Measurements from ENCODE around the gene NFIA.

The NFIA gene

GRCh38 chr1:61356995-61357394 is 274.6 kb downstream of the NFIA start:
- Histone ChIP-seq H3K9ac (no peak overlapping the region), H3K4me1 (peaks cover 0 to 13% (median 2%) of the 10 kb centered on the region in 10 experiments; a peak in 4 of 20 replicates), H3K9me3 (replicated peaks in 1 of 11) (no peaks in the 10 kb centered on the region), H3K4me2 (no peak overlapping the region), H3K27me3 (no peaks in the 10 kb centered on the region), H3K36me3 (no peaks in the 10 kb centered on the region), H3K4me3 (no peak overlapping the region), H4K20me1 (no peaks in the 10 kb centered on the region), H3K27ac (no peak overlapping the region)
- no peak for TF ChIP-seq Cebpa-rat (IDR thresholded peaks at IDR 0.05)

GRCh38 chr1:61357539-61357938 is 275.2 kb downstream of the NFIA start:
- Histone ChIP-seq H3K4me2 (no peak overlapping the region), H3K9ac (no peak overlapping the region), H3K27ac (no peak overlapping the region), H3K27me3 (no peaks in the 10 kb centered on the region), H3K36me3 (no peaks in the 10 kb centered on the region), H3K4me1 (peaks cover 0 to 13% (median 2%) of the 10 kb centered on the region in 10 experiments; a peak in 4 of 20 replicates), H4K20me1 (no peaks in the 10 kb centered on the region), H3K9me3 (replicated peaks in 1 of 11) (no peaks in the 10 kb centered on the region), H3K4me3 (no peak overlapping the region)
- TF ChIP-seq Cebpa-rat (IDR thresholded peaks at IDR 0.05), result no peak

DNA sequence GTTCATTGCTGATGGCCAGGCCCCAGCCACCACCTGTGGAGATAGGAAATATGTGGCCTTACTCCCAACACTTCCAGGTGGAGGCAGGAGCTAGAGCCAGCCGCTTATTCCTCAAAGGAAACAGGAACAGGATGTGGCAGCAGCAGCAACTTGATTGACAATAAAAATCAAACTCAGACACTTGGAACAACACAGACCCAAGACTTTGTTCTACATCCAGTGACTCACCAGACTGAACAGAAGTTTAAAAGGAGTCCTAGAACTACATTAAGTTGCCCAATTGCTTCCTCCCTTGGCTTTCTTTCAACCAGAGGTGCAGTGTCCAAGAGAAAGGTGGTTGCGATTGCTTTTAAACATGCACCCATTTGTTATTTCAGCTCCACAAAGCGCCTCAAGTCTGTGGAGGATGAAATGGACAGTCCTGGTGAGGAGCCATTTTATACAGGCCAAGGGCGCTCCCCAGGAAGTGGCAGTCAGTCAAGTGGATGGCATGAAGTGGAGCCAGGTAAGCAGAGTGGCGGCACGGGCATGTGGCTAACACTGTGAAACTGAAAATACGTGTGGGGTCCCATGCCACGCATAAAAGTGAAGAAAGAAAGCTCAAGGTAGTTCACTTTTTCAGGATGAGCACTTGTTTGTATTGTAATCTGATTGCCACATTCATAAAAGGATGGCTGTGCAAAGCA is 276.6 kb downstream of the NFIA start:
- no peaks in the 10 kb centered on the region for H4K20me1 ChIP-seq
- H3K36me3 ChIP-seq, result no peaks in the 10 kb centered on the region
- TF ChIP-seq Cebpa-rat (IDR thresholded peaks at IDR 0.05), result no peak
- H3K27me3 ChIP-seq, result no peaks in the 10 kb centered on the region
- H3K9me3 ChIP-seq (replicated peaks in 1 of 11), result no peaks in the 10 kb centered on the region
- H3K27ac ChIP-seq, result no peak overlapping the region
- no peak overlapping the region for H3K9ac ChIP-seq
- peak overlapping the region in 4 of 11 experiments; percentile 1 to 18 (median 10); a peak in 5 of 22 replicates for H3K4me2 ChIP-seq
- H3K4me1 ChIP-seq, result peaks cover 0 to 13% (median 2%) of the 10 kb centered on the region in 10 experiments; a peak in 4 of 20 replicates
- no peak overlapping the region for H3K4me3 ChIP-seq

- Histone ChIP-seq H3K4me3 (no peak overlapping the region), H3K27me3 (no peaks in the 10 kb centered on the region), H3K9ac (no peak overlapping the region), H4K20me1 (no peaks in the 10 kb centered on the region), H3K9me3 (replicated peaks in 1 of 11) (no peaks in the 10 kb centered on the region), H3K4me2 (no peak overlapping the region), H3K4me1 (peaks cover 0 to 13% (median 2%) of the 10 kb centered on the region in 10 experiments; a peak in 4 of 20 replicates), H3K27ac (no peak overlapping the region), H3K36me3 (no peaks in the 10 kb centered on the region)
- no peak for TF ChIP-seq Cebpa-rat (IDR thresholded peaks at IDR 0.05)
Observed at GRCh38 chr1:61361931-61362330, 279.6 kb downstream of the NFIA start.

- H3K9me3 ChIP-seq (replicated peaks in 1 of 11), result no peaks in the 10 kb centered on the region
- peaks cover 0 to 13% (median 2%) of the 10 kb centered on the region in 10 experiments; a peak in 4 of 20 replicates for H3K4me1 ChIP-seq
- H3K27ac ChIP-seq, result no peak overlapping the region
- H3K4me3 ChIP-seq, result no peak overlapping the region
- H3K9ac ChIP-seq, result no peak overlapping the region
- no peak for TF ChIP-seq Cebpa-rat (IDR thresholded peaks at IDR 0.05)
- H3K4me2 ChIP-seq, result no peak overlapping the region
- H3K27me3 ChIP-seq, result no peaks in the 10 kb centered on the region
- H3K36me3 ChIP-seq, result no peaks in the 10 kb centered on the region
- no peaks in the 10 kb centered on the region for H4K20me1 ChIP-seq
Observed at GRCh38 chr1:61362351-61362750, 280.0 kb downstream of the NFIA start.

GRCh38 chr1:61368366-61368765 is 286.0 kb downstream of the NFIA start:
- H4K20me1 ChIP-seq, result no peaks in the 10 kb centered on the region
- H3K4me3 ChIP-seq, result no peak overlapping the region
- no peaks in the 10 kb centered on the region for H3K4me1 ChIP-seq
- no peak overlapping the region for H3K9ac ChIP-seq
- H3K27me3 ChIP-seq, result no peaks in the 10 kb centered on the region
- H3K9me3 ChIP-seq (replicated peaks in 1 of 11), result no peaks in the 10 kb centered on the region
- no peak for TF ChIP-seq Cebpa-rat (IDR thresholded peaks at IDR 0.05)
- no peaks in the 10 kb centered on the region for H3K36me3 ChIP-seq
- no peak overlapping the region for H3K27ac ChIP-seq
- H3K4me2 ChIP-seq, result no peak overlapping the region

- TF ChIP-seq Cebpa-rat (IDR thresholded peaks at IDR 0.05), result no peak
Observed at GRCh38 chr1:61368876-61369275, 286.5 kb downstream of the NFIA start.

GRCh38 chr1:61370177-61370912 is 288.0 kb downstream of the NFIA start:
- TF ChIP-seq Cebpa-rat (IDR thresholded peaks at IDR 0.05), result no peak
- H3K9ac ChIP-seq, result no peak overlapping the region
- no peak overlapping the region for H3K4me3 ChIP-seq
- no peaks in the 10 kb centered on the region for H3K9me3 ChIP-seq (replicated peaks in 1 of 11)
- no peaks in the 10 kb centered on the region for H3K27me3 ChIP-seq
- H3K36me3 ChIP-seq, result no peaks in the 10 kb centered on the region
- H3K4me2 ChIP-seq, result no peak overlapping the region
- H4K20me1 ChIP-seq, result no peaks in the 10 kb centered on the region
- no peak overlapping the region for H3K27ac ChIP-seq
- H3K4me1 ChIP-seq, result no peaks in the 10 kb centered on the region

More at GRCh38 chr1:61368876-61369275, 286.5 kb downstream of the NFIA start:
- Histone ChIP-seq H3K9me3 (replicated peaks in 1 of 11) (no peaks in the 10 kb centered on the region), H4K20me1 (no peaks in the 10 kb centered on the region), H3K4me2 (no peak overlapping the region), H3K36me3 (no peaks in the 10 kb centered on the region), H3K4me1 (no peaks in the 10 kb centered on the region), H3K27me3 (no peaks in the 10 kb centered on the region), H3K9ac (no peak overlapping the region), H3K27ac (no peak overlapping the region), H3K4me3 (no peak overlapping the region)

- H3K36me3 ChIP-seq, result no peaks in the 10 kb centered on the region
- no peaks in the 10 kb centered on the region for H3K9me3 ChIP-seq (replicated peaks in 1 of 11)
- no peaks in the 10 kb centered on the region for H3K27me3 ChIP-seq
- H4K20me1 ChIP-seq, result no peaks in the 10 kb centered on the region
- TF ChIP-seq Cebpa-rat (IDR thresholded peaks at IDR 0.05), result no peak
- no peaks in the 10 kb centered on the region for H3K4me1 ChIP-seq
- H3K27ac ChIP-seq, result no peak overlapping the region
- no peak overlapping the region for H3K9ac ChIP-seq
- no peak overlapping the region for H3K4me3 ChIP-seq
- no peak overlapping the region for H3K4me2 ChIP-seq
Observed at GRCh38 chr1:61370913-61371279, 288.5 kb downstream of the NFIA start.

- H3K4me3 ChIP-seq, result no peak overlapping the region
- no peaks in the 10 kb centered on the region for H3K36me3 ChIP-seq
- H3K27ac ChIP-seq, result no peak overlapping the region
- H3K9me3 ChIP-seq (replicated peaks in 1 of 11), result no peaks in the 10 kb centered on the region
- H3K4me1 ChIP-seq, result no peaks in the 10 kb centered on the region
- no peak overlapping the region for H3K9ac ChIP-seq
- no peak for TF ChIP-seq Cebpa-rat (IDR thresholded peaks at IDR 0.05)
- H3K4me2 ChIP-seq, result no peak overlapping the region
- no peaks in the 10 kb centered on the region for H3K27me3 ChIP-seq
- no peaks in the 10 kb centered on the region for H4K20me1 ChIP-seq
Observed at GRCh38 chr1:61372944-61373343, 290.6 kb downstream of the NFIA start.

Measured in BLaER1 treated with 17β-estradiol and CSF1 and Interleukin-3, amounts not matched to agents 10 nM and 100 nM (cell line).